Measurements from ENCODE around the gene TMEM220. TPM values are rescaled to one million over a fixed set of nuclear protein-coding genes. Genes with fewer than 3 reads are reported as not detected.

Gene TMEM220
- total and polyA plus RNA-seq, 9 of the 15 experiments (the other 6 are each of a cell fraction or from before 2014, with no cell fraction given), result not detected

GRCh38 chr17:10697092-10698081, 32.4 kb downstream of the TMEM220 start, which contains the start of the genes ADPRM and SCO1 (continued):
- TF ChIP-seq, protein P1, sequence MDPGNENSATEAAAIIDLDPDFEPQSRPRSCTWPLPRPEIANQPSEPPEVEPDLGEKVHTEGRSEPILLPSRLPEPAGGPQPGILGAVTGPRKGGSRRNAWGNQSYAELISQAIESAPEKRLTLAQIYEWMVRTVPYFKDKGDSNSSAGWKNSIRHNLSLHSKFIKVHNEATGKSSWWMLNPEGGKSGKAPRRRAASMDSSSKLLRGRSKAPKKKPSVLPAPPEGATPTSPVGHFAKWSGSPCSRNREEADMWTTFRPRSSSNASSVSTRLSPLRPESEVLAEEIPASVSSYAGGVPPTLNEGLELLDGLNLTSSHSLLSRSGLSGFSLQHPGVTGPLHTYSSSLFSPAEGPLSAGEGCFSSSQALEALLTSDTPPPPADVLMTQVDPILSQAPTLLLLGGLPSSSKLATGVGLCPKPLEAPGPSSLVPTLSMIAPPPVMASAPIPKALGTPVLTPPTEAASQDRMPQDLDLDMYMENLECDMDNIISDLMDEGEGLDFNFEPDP (CRISPR knock-in tag; IDR thresholded peaks at IDR 0.05), result no peak
- TF ChIP-seq ZNF121 (CRISPR knock-in tag; conservative IDR thresholded peaks at IDR 0.05) (no peak), NFATC3 (IDR thresholded peaks at IDR 0.05) (no peak), CTBP1 (IDR thresholded peaks at IDR 0.05; ENCODE audit: borderline replicate concordance) (peak; percentile 31; the same call in 1 of the 2 replicates), ETV5 (CRISPR knock-in tag; IDR thresholded peaks at IDR 0.05; ENCODE audit: low read depth) (peak; percentile 44; the same call in 1 of the 2 replicates), COPS2 (conservative IDR thresholded peaks at IDR 0.05) (no peak), EHMT2 (IDR thresholded peaks at IDR 0.05) (no peak), PRPF4 (IDR thresholded peaks at IDR 0.05; ENCODE audit: insufficient read depth, low read depth, low read length, poor library complexity, severe bottlenecking) (no peak), FOXJ3 (CRISPR knock-in tag; IDR thresholded peaks at IDR 0.05) (no peak), L3MBTL2 (IDR thresholded peaks at IDR 0.05) (no peak; the same call in 1 of the 2 replicates), MBD2 (IDR thresholded peaks at IDR 0.05; ENCODE audit: borderline replicate concordance, low read depth) (peak; percentile 53; the same call in 1 of the 2 replicates), STAT5B (CRISPR knock-in tag; IDR thresholded peaks at IDR 0.05) (no peak), NFIX (CRISPR knock-in tag; IDR thresholded peaks at IDR 0.05; ENCODE audit: low read depth) (no peak), PHB2 (IDR thresholded peaks at IDR 0.05; ENCODE audit: low read depth) (no peak), NCOA1 (IDR thresholded peaks at IDR 0.05; ENCODE audit: low read depth) (peak; percentile 31; the same call in 1 of the 2 replicates), TAF1 (IDR thresholded peaks at IDR 0.05; ENCODE audit: control insufficient read depth, extremely low read depth, insufficient read depth, low read length, severe bottlenecking) (peak; percentile 90), FOSL1 (tag; conservative IDR thresholded peaks at IDR 0.05) (peak; percentile 49), SIN3A (IDR thresholded peaks at IDR 0.05; ENCODE audit: borderline replicate concordance in 2 of 2, control insufficient read depth in 1 of 2, low read depth in 2 of 2, low read length in 2 of 2) (0 out of 4 replicates have a peak, but pooled peaks of 1 of the 2 experiments have one; percentile 47)
- TF ChIP-seq, protein P2, sequence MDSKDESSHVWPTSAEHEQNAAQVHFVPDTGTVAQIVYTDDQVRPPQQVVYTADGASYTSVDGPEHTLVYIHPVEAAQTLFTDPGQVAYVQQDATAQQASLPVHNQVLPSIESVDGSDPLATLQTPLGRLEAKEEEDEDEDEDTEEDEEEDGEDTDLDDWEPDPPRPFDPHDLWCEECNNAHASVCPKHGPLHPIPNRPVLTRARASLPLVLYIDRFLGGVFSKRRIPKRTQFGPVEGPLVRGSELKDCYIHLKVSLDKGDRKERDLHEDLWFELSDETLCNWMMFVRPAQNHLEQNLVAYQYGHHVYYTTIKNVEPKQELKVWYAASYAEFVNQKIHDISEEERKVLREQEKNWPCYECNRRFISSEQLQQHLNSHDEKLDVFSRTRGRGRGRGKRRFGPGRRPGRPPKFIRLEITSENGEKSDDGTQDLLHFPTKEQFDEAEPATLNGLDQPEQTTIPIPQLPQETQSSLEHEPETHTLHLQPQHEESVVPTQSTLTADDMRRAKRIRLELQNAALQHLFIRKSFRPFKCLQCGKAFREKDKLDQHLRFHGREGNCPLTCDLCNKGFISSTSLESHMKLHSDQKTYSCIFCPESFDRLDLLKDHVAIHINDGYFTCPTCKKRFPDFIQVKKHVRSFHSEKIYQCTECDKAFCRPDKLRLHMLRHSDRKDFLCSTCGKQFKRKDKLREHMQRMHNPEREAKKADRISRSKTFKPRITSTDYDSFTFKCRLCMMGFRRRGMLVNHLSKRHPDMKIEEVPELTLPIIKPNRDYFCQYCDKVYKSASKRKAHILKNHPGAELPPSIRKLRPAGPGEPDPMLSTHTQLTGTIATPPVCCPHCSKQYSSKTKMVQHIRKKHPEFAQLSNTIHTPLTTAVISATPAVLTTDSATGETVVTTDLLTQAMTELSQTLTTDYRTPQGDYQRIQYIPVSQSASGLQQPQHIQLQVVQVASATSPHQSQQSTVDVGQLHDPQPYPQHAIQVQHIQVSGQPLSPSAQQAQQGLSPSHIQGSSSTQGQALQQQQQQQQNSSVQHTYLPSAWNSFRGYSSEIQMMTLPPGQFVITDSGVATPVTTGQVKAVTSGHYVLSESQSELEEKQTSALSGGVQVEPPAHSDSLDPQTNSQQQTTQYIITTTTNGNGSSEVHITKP (IDR thresholded peaks at IDR 0.05; ENCODE audit: partially characterized antibody), result peak; percentile 94
- TF ChIP-seq, protein P3, sequence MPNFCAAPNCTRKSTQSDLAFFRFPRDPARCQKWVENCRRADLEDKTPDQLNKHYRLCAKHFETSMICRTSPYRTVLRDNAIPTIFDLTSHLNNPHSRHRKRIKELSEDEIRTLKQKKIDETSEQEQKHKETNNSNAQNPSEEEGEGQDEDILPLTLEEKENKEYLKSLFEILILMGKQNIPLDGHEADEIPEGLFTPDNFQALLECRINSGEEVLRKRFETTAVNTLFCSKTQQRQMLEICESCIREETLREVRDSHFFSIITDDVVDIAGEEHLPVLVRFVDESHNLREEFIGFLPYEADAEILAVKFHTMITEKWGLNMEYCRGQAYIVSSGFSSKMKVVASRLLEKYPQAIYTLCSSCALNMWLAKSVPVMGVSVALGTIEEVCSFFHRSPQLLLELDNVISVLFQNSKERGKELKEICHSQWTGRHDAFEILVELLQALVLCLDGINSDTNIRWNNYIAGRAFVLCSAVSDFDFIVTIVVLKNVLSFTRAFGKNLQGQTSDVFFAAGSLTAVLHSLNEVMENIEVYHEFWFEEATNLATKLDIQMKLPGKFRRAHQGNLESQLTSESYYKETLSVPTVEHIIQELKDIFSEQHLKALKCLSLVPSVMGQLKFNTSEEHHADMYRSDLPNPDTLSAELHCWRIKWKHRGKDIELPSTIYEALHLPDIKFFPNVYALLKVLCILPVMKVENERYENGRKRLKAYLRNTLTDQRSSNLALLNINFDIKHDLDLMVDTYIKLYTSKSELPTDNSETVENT (CRISPR knock-in tag; IDR thresholded peaks at IDR 0.05), result no peak; the same call in 1 of the 2 replicates

All from K562 (cell line).